ENCODE measurements around the gene HPX. TPM values are rescaled to one million over a fixed set of nuclear protein-coding genes. Genes with fewer than 3 reads are reported as not detected.

The HPX gene
- total and polyA plus RNA-seq, 2 of the 13 experiments (the other 11 are each of a cell fraction or from before 2014, with no cell fraction given): 9.2 to 57.4 TPM

DNA sequence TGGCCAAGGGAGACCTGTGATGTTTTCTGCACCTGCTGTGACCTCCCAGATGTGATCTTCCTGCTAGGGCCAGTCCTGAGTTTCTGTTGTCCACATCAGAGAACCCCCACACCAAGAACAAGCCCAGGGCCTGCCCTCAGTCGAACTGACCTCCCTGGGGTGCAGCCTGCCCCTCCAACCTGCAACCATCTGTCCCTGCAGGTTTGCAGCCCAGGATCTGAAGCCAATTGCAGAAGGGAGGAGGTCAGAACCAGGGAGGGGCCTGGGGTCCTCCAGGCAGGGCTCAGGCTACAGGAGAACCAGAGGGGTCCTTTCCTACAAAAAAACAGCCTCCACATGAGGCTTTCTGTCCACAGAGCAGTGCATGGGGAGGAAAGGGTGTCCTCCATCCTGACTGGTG, 32.1 kb upstream of the HPX start:
- TF ChIP-seq SRY (CRISPR knock-in tag; IDR thresholded peaks at IDR 0.05) (peak; percentile 29; the same call in 1 of the 2 replicates), ZNF383 (CRISPR knock-in tag; IDR thresholded peaks at IDR 0.05; ENCODE audit: borderline replicate concordance) (0 out of 2 replicates have a peak, but pooled peaks have one; percentile 30), HNF4G (IDR thresholded peaks at IDR 0.05; ENCODE audit: borderline replicate concordance, low read depth, low read length) (no peak), HNF4G (CRISPR knock-in tag; IDR thresholded peaks at IDR 0.05; ENCODE audit: borderline replicate concordance, low read depth) (no peak)
- H3K4me2 ChIP-seq (ENCODE audit: low read depth, low read length): peak overlapping the region; percentile 99
- H3K4me3 ChIP-seq (replicated peaks in 1 of 3; ENCODE audit: insufficient read depth in 1 of 3, low read depth in 2 of 3, low read length in 3 of 3): peak overlapping the region; percentile 49 to 97 (median 88)
- H3K4me1 ChIP-seq (ENCODE audit: insufficient read depth, low read length): peaks cover 49% of the 10 kb centered on the region
- H3K36me3 ChIP-seq (replicated peaks in 1 of 2; ENCODE audit: control insufficient read depth in 1 of 2, insufficient read depth in 2 of 2, low read length in 2 of 2): peaks cover 3 to 12% of the 10 kb centered on the region in 2 experiments
- POLR2A ChIA-PET: interaction anchor here (1.0 to 3.3 kb wide), 4 partner anchors 9 to 139 kb away, joined by 3 to 9 read pairs (median 6); partner anchors contain the start of genes ARFIP2, HPX, SMPD1 and TAF10
- CTCF ChIA-PET (ENCODE audit: low intra/inter-chr PET ratio, low total read pairs): no interaction called here
- H4K20me1 ChIP-seq (ENCODE audit: insufficient read depth, low read length): no peaks in the 10 kb centered on the region; the same call in 1 of the 2 replicates
- ATAC-seq (no peak), DNase-seq (ENCODE audit: low spot score) (no peak), FAIRE-seq (no peak)
- intact Hi-C loops (cut with micrococcal nuclease; ENCODE audit: unreplicated experiment) (loop anchor here (2.0 kb wide), 1 partner anchor 32 kb away; the partner anchor contains the start of gene HPX), in situ Hi-C loops (cut with HindIII; ENCODE audit: extremely low pct_ligation_motif_present, low pct_unique_long_range_greater_than_20kb) (no loop called here)
- no peaks in the 10 kb centered on the region for H3K9me3 ChIP-seq (ENCODE audit: low read length)
- no peak overlapping the region for H2AFZ ChIP-seq (ENCODE audit: low read length)
- BruUV-seq (replicated peaks): no TSS peak
- peak overlapping the region; percentile 31; the same call in 1 of the 2 replicates for H3K9ac ChIP-seq (ENCODE audit: insufficient read depth, low read depth, low read length)
- WGBS (ENCODE audit: low lambda C conversion rate): no CpG with 5 or more reads among the region's 1 CpG
- no peaks in the 10 kb centered on the region; a peak in 1 of 5 replicates for H3K27me3 ChIP-seq (ENCODE audit: control insufficient read depth in 1 of 2, insufficient read depth in 2 of 2, low read length in 2 of 2)
- no peak overlapping the region for H3K27ac ChIP-seq (ENCODE audit: extremely low read length, insufficient read depth, low read length)
- H3K79me2 ChIP-seq (ENCODE audit: insufficient read depth, low read length): no peaks in the 10 kb centered on the region

DNA sequence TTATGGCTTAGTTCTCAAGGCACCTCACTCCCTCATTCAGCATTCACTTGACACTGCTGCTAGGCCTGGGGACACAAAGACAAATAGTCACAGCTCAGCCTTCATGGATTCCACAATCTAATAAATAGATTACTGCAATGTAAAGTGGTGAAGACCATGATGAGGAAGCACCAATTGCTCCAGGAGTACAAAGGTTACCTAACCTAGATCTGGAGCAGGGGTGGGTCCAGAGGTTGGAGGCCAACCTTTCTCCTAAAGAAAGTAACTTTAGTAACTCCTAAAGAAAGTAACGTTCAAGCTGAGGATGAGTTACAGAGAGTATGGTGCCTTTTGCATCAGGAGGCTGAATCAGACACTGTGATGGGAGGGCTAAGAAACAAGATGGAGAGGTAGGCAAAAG, 28.8 kb upstream of the HPX start:
- BruUV-seq (replicated peaks): no TSS peak
- in situ Hi-C loops (cut with HindIII; ENCODE audit: extremely low pct_ligation_motif_present, low pct_unique_long_range_greater_than_20kb) (no loop called here), intact Hi-C loops (cut with micrococcal nuclease; ENCODE audit: unreplicated experiment) (no loop called here)
- Histone ChIP-seq H3K4me1 (ENCODE audit: insufficient read depth, low read length) (peaks cover 31% of the 10 kb centered on the region), H3K27me3 (ENCODE audit: control insufficient read depth in 1 of 2, insufficient read depth in 2 of 2, low read length in 2 of 2) (no peaks in the 10 kb centered on the region; a peak in 1 of 5 replicates), H3K27ac (ENCODE audit: extremely low read length, insufficient read depth, low read length) (no peak overlapping the region), H3K9ac (ENCODE audit: insufficient read depth, low read depth, low read length) (no peak overlapping the region), H2AFZ (ENCODE audit: low read length) (no peak overlapping the region), H3K4me2 (ENCODE audit: low read depth, low read length) (peak overlapping the region; percentile 37; the same call in 1 of the 2 replicates), H3K9me3 (ENCODE audit: low read length) (no peaks in the 10 kb centered on the region), H3K4me3 (replicated peaks in 1 of 3; ENCODE audit: insufficient read depth in 1 of 3, low read depth in 2 of 3, low read length in 3 of 3) (no peak overlapping the region), H4K20me1 (ENCODE audit: insufficient read depth, low read length) (no peaks in the 10 kb centered on the region; the same call in 1 of the 2 replicates), H3K79me2 (ENCODE audit: insufficient read depth, low read length) (no peaks in the 10 kb centered on the region), H3K36me3 (replicated peaks in 1 of 2; ENCODE audit: control insufficient read depth in 1 of 2, insufficient read depth in 2 of 2, low read length in 2 of 2) (peaks cover 0 to 2% of the 10 kb centered on the region in 2 experiments; a peak in 3 of 5 replicates)
- ChIA-PET CTCF (ENCODE audit: low intra/inter-chr PET ratio, low total read pairs) (no interaction called here), POLR2A (interaction anchor here (0.9 to 1.9 kb wide), 7 partner anchors 10 to 213 kb away, joined by 3 to 5 read pairs (median 4); partner anchors contain the start of genes ARFIP2, HPX, TIMM10B and TPP1)
- no peak for DNase-seq (ENCODE audit: low spot score)
- WGBS (ENCODE audit: low lambda C conversion rate): 93% methylated on average over 1 of the region's 1 CpG
- no peak for ATAC-seq
- no peak for FAIRE-seq
- TF ChIP-seq MAZ (IDR thresholded peaks at IDR 0.05; ENCODE audit: borderline replicate concordance, low read depth, low read length) (no peak), MAZ (CRISPR knock-in tag; IDR thresholded peaks at IDR 0.05; ENCODE audit: low read depth) (no peak)
- TF ChIP-seq, protein P1, sequence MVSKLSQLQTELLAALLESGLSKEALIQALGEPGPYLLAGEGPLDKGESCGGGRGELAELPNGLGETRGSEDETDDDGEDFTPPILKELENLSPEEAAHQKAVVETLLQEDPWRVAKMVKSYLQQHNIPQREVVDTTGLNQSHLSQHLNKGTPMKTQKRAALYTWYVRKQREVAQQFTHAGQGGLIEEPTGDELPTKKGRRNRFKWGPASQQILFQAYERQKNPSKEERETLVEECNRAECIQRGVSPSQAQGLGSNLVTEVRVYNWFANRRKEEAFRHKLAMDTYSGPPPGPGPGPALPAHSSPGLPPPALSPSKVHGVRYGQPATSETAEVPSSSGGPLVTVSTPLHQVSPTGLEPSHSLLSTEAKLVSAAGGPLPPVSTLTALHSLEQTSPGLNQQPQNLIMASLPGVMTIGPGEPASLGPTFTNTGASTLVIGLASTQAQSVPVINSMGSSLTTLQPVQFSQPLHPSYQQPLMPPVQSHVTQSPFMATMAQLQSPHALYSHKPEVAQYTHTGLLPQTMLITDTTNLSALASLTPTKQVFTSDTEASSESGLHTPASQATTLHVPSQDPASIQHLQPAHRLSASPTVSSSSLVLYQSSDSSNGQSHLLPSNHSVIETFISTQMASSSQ (IDR thresholded peaks at IDR 0.05; ENCODE audit: low read depth): no peak
- TF ChIP-seq, protein P1 (CRISPR knock-in tag; IDR thresholded peaks at IDR 0.05; ENCODE audit: borderline replicate concordance): no peak
- TF ChIP-seq, protein P2, sequence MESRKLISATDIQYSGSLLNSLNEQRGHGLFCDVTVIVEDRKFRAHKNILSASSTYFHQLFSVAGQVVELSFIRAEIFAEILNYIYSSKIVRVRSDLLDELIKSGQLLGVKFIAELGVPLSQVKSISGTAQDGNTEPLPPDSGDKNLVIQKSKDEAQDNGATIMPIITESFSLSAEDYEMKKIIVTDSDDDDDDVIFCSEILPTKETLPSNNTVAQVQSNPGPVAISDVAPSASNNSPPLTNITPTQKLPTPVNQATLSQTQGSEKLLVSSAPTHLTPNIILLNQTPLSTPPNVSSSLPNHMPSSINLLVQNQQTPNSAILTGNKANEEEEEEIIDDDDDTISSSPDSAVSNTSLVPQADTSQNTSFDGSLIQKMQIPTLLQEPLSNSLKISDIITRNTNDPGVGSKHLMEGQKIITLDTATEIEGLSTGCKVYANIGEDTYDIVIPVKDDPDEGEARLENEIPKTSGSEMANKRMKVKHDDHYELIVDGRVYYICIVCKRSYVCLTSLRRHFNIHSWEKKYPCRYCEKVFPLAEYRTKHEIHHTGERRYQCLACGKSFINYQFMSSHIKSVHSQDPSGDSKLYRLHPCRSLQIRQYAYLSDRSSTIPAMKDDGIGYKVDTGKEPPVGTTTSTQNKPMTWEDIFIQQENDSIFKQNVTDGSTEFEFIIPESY (CRISPR knock-in tag; IDR thresholded peaks at IDR 0.05): no peak

Data from HepG2 (cell line).